Erythroblast (primary cell): ENCODE measurements around the gene BECN2.

ENCODE experiments used
- DNase-seq, 2 experiments: peaks; one replicate each; lab custom pipeline; 2025; lab: John Stamatoyannopoulos, UW
- GATA1 ChIP-seq: IDR thresholded peaks from 2 replicates; pipeline ENCODE4 v1.6.1; 2011; ENCODE audit warnings: low read depth, mild to moderate bottlenecking, control low read depth, low read length, moderate library complexity
- POLR2A ChIP-seq: IDR thresholded peaks from 2 replicates; pipeline ENCODE4 v1.6.1; 2011; ENCODE audit warnings: mild to moderate bottlenecking, low read length

BECN2 gene

GRCh38 chr1:241957692-241958494 lies at the start of gene BECN2:
BECN2 (plus strand) TSS chr1:241957767; CDS start chr1:241957767, 0 bp downstream.
- DNase-seq, result no peak
- no peak for TF ChIP-seq POLR2A
- TF ChIP-seq GATA1, result no peak

- TF ChIP-seq POLR2A (no peak), GATA1 (no peak)
- no peak for DNase-seq
Measured at GRCh38 chr1:241916196-241916595, 41.4 kb upstream of the BECN2 start.

- DNase-seq, result no peak
- no peak for TF ChIP-seq POLR2A
- TF ChIP-seq GATA1, result no peak
Measured at GRCh38 chr1:241917487-241917886, 40.1 kb upstream of the BECN2 start.

- TF ChIP-seq GATA1 (no peak), POLR2A (no peak)
- no peak for DNase-seq
Measured at GRCh38 chr1:241918879-241919278, 38.7 kb upstream of the BECN2 start.

GRCh38 chr1:241924080-241924808 lies 33.3 kb upstream of the BECN2 start:
- DNase-seq, result no peak
- TF ChIP-seq GATA1, result no peak
- TF ChIP-seq POLR2A, result no peak

GRCh38 chr1:241926141-241926540 lies 31.4 kb upstream of the BECN2 start:
- TF ChIP-seq GATA1 (no peak), POLR2A (no peak)
- no peak for DNase-seq

- DNase-seq, result no peak
- TF ChIP-seq POLR2A (no peak), GATA1 (no peak)
Measured at GRCh38 chr1:241927321-241927720, 30.2 kb upstream of the BECN2 start.

GRCh38 chr1:241932845-241933244 lies 24.7 kb upstream of the BECN2 start:
- DNase-seq, result no peak

GRCh38 chr1:241934201-241934848 lies 23.2 kb upstream of the BECN2 start:
- DNase-seq, result no peak
- TF ChIP-seq GATA1 (no peak), POLR2A (no peak)

More at GRCh38 chr1:241932845-241933244, 24.7 kb upstream of the BECN2 start:
- TF ChIP-seq POLR2A (no peak), GATA1 (no peak)

GRCh38 chr1:241934866-241935265 lies 22.7 kb upstream of the BECN2 start:
- DNase-seq, result no peak
- no peak for TF ChIP-seq POLR2A
- no peak for TF ChIP-seq GATA1

- no peak for DNase-seq
- TF ChIP-seq GATA1, result no peak
- no peak for TF ChIP-seq POLR2A
Measured at GRCh38 chr1:241939798-241940197, 17.8 kb upstream of the BECN2 start.

GRCh38 chr1:241942738-241943137 lies 14.8 kb upstream of the BECN2 start:
- DNase-seq, result no peak
- TF ChIP-seq GATA1 (no peak), POLR2A (no peak)

GRCh38 chr1:241944300-241944699 lies 13.3 kb upstream of the BECN2 start:
- no peak for DNase-seq
- TF ChIP-seq POLR2A (no peak), GATA1 (no peak)

GRCh38 chr1:241947354-241947753 lies 10.2 kb upstream of the BECN2 start:
- DNase-seq, result no peak
- TF ChIP-seq GATA1, result no peak
